PC-3 (cell line): Measurements from ENCODE around the gene RSRP1.

Experiments
- CTCF ChIP-seq: fragments of 300-600 bp; sonication (generic); conservative IDR thresholded peaks from 2 replicates; pipeline ENCODE4 v1.5.1; 2017; ENCODE audit warnings: antibody characterized with exemption, low read depth, mild to moderate bottlenecking, low read length
- EZH2 ChIP-seq: fragments of 300-600 bp; sonication (generic); IDR thresholded peaks from one replicate; pipeline ENCODE4 v1.6.1; 2017; ENCODE audit warnings: antibody characterized with exemption, mild to moderate bottlenecking, low read length; ENCODE audit not compliant: unreplicated experiment
- EZH2phosphoT487 ChIP-seq: fragments of 300-600 bp; sonication (generic); IDR thresholded peaks from 2 replicates; pipeline ENCODE4 v1.6.1; 2018; ENCODE audit warnings: mild to moderate bottlenecking, antibody characterized with exemption, low read length, borderline replicate concordance

- TF ChIP-seq CTCF = no peak
- no peak for TF ChIP-seq EZH2
- TF ChIP-seq EZH2phosphoT487 = no peak
Observed at GRCh38 chr1:25256578-25256965, 9.3 kb upstream of the RSRP1 start.
